Measurements from ENCODE around the gene SERBP1.
A peak's percentile ranks its signal among the peaks of the same experiment; 100 is the strongest.

The SERBP1 gene

GRCh38 chr1:67460676-67461500 lies 30.7 kb upstream of the SERBP1 start:
- TF ChIP-seq ZNF366 (tag by site-specific recombination; conservative IDR thresholded peaks at IDR 0.05), result 0 out of 2 replicates have a peak, but pooled peaks have one; percentile 31
- TF ChIP-seq PATZ1 (tag by site-specific recombination; IDR thresholded peaks at IDR 0.05), result no peak
- H3K4me1 ChIP-seq (ENCODE audit: control insufficient read depth, insufficient read depth, low read length), result no peaks in the 10 kb centered on the region
- no peaks in the 10 kb centered on the region for H3K36me3 ChIP-seq (ENCODE audit: control insufficient read depth in 2 of 2, insufficient read depth in 1 of 2, low read length in 2 of 2)
- no peak overlapping the region for H3K4me3 ChIP-seq (ENCODE audit: low read depth, low read length)
- POLR2A ChIA-PET, result interaction anchor here (1.5 kb wide), 1 partner anchor 29 kb away, joined by 3 read pairs; no protein-coding TSS in a partner anchor
- CTCF ChIA-PET, result interaction anchor here (1.6 to 2.1 kb wide), 2 partner anchors 39 to 40 kb away, joined by 7 to 8 read pairs; no protein-coding TSS in a partner anchor
- H3K27ac ChIP-seq (ENCODE audit: extremely low read depth, low read depth, low read length), result no peak overlapping the region
- H3K9me3 ChIP-seq (ENCODE audit: control insufficient read depth, insufficient read depth, low read depth, low read length), result no peaks in the 10 kb centered on the region

GRCh38 chr1:67459068-67459467 lies 28.9 kb upstream of the SERBP1 start:
- CTCF ChIA-PET, result interaction anchor here (0.6 to 1.6 kb wide), 2 partner anchors 42 to 247 kb away, joined by 3 to 7 read pairs; no protein-coding TSS in a partner anchor
- POLR2A ChIA-PET, result interaction anchor here (1.5 kb wide), 1 partner anchor 27 kb away, joined by 3 read pairs; no protein-coding TSS in a partner anchor
- TF ChIP-seq ZIC2 (tag by site-specific recombination; IDR thresholded peaks at IDR 0.05) (peak; percentile 89), ZNF510 (tag by site-specific recombination; IDR thresholded peaks at IDR 0.05; ENCODE audit: insufficient replicate concordance) (no peak), ZNF132 (tag by site-specific recombination; IDR thresholded peaks at IDR 0.05; ENCODE audit: borderline replicate concordance) (no peak), ZNF16 (tag by site-specific recombination; IDR thresholded peaks at IDR 0.05; ENCODE audit: low read depth) (no peak), ZNF658 (tag by site-specific recombination; IDR thresholded peaks at IDR 0.05) (no peak), ZSCAN30 (tag by site-specific recombination; IDR thresholded peaks at IDR 0.05) (no peak), ZNF335 (tag by site-specific recombination; conservative IDR thresholded peaks at IDR 0.05) (peak; percentile 31; the same call in 1 of the 2 replicates), SETDB1 (IDR thresholded peaks at IDR 0.05; ENCODE audit: insufficient read length, low read length) (no peak), ZNF23 (tag by site-specific recombination; IDR thresholded peaks at IDR 0.05; ENCODE audit: borderline replicate concordance) (no peak), GLIS1 (tag by site-specific recombination; IDR thresholded peaks at IDR 0.05) (peak; percentile 56; the same call in 1 of the 2 replicates), ZNF121 (tag by site-specific recombination; IDR thresholded peaks at IDR 0.05) (no peak), ZNF140 (tag by site-specific recombination; IDR thresholded peaks at IDR 0.05) (no peak), ZBTB7A (tag by site-specific recombination; IDR thresholded peaks at IDR 0.05; ENCODE audit: low read depth) (no peak)
- no peaks in the 10 kb centered on the region for H3K9me3 ChIP-seq (ENCODE audit: control insufficient read depth, insufficient read depth, low read depth, low read length)
- no peaks in the 10 kb centered on the region for H3K4me1 ChIP-seq (ENCODE audit: control insufficient read depth, insufficient read depth, low read length)
- H3K27ac ChIP-seq (ENCODE audit: extremely low read depth, low read depth, low read length), result no peak overlapping the region
- no peak overlapping the region for H3K4me3 ChIP-seq (ENCODE audit: low read depth, low read length)
- no peaks in the 10 kb centered on the region for H3K36me3 ChIP-seq (ENCODE audit: control insufficient read depth in 2 of 2, insufficient read depth in 1 of 2, low read length in 2 of 2)

DNA sequence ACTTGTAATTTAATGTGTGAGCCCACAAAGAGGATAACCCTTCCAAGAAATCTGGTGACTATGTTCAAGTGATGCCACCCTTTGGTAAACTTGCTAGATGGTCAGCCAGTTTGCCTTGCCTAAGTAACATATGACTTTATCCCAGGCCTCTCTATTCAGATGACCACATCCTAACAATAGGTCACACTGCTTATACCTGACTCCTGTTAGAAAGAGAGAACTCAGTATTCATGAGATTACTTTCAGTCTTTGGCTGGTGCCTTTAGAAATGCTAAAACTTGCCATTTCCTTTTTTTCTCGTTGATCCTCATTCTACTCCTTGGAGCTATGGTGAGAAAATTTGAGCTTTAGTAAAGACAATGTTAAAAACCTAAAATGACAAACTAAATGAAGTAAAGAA lies 28.5 kb upstream of the SERBP1 start:
- POLR2A ChIA-PET, result no interaction called here
- Histone ChIP-seq H3K36me3 (ENCODE audit: control insufficient read depth in 2 of 2, insufficient read depth in 1 of 2, low read length in 2 of 2) (no peaks in the 10 kb centered on the region), H3K4me3 (ENCODE audit: low read depth, low read length) (no peak overlapping the region), H3K9me3 (ENCODE audit: control insufficient read depth, insufficient read depth, low read depth, low read length) (no peaks in the 10 kb centered on the region), H3K4me1 (ENCODE audit: control insufficient read depth, insufficient read depth, low read length) (no peaks in the 10 kb centered on the region), H3K27ac (ENCODE audit: extremely low read depth, low read depth, low read length) (no peak overlapping the region)
- TF ChIP-seq ZNF433 (tag by site-specific recombination; IDR thresholded peaks at IDR 0.05; ENCODE audit: low read depth), result no peak
- 0 out of 2 replicates have a peak, but pooled peaks have one; percentile 39 for TF ChIP-seq ZNF335 (tag by site-specific recombination; conservative IDR thresholded peaks at IDR 0.05)
- CTCF ChIA-PET, result interaction anchor here (0.6 kb wide), 1 partner anchor 247 kb away, joined by 3 read pairs; no protein-coding TSS in a partner anchor
